Endothelial cell of umbilical vein (primary cell): Measurements from ENCODE around the gene TMEM38A. TPM values are rescaled to one million over a fixed set of nuclear protein-coding genes. Genes with fewer than 3 reads are reported as not detected.

ENCODE experiments used
- BruUV-seq: library from RNA; stranded (reverse); fragments of 400-500 nt; replicated peaks from 2 replicates; lab custom pipeline; 2021; lab: Mats Ljungman, UMichigan
- CTCF ChIA-PET: fragments of 300-600, 350-600 bp; sonication (Branson Sonifier 250); formaldehyde crosslinking; loops from one replicate; lab custom pipeline; 2021; ENCODE audit warnings: antibody characterized with exemption, inconsistent platforms; lab: Charles Lee
- POLR2A ChIA-PET: fragments of 300-600, 350-600 bp; sonication (Branson Sonifier 250); formaldehyde crosslinking; loops from one replicate; lab custom pipeline; 2021; ENCODE audit warnings: antibody characterized with exemption, inconsistent platforms; lab: Charles Lee
- DNase-seq: peaks from one replicate; pipeline ENCODE4 v3.0.0-alpha.2; 2011; ENCODE audit warnings: low read depth, low spot score
- FAIRE-seq: peaks from 2 replicates; lab custom pipeline; 2011; peaks lifted over from hg19 to GRCh38; lab: Jason Lieb, UNC
- H2AFZ ChIP-seq: 2 replicates; pipeline ENCODE4 v1.6.0; 2012; ENCODE audit warnings: low read depth, low read length, control low read depth, inconsistent platforms
- H3K27ac ChIP-seq: 2 replicates; pipeline ENCODE4 v1.5.1; 2011; ENCODE audit warnings: low read depth, mild to moderate bottlenecking, control low read depth, low read length, moderate library complexity; ENCODE audit not compliant: insufficient read depth
- H3K27me3 ChIP-seq, 2 experiments: 2 replicates each; pipeline versions ENCODE4 v1.6.0 to v1.6.1; 2011; ENCODE audit warnings: low read length in 2 of 2, mixed read lengths in 1 of 2; ENCODE audit not compliant: control insufficient read depth in 2 of 2, insufficient read depth in 2 of 2
- H3K36me3 ChIP-seq, 2 experiments: 2 replicates in 1 of 2; 3 replicates in 1 of 2; pipeline ENCODE4 v1.5.1; 2011; ENCODE audit warnings: low read length in 2 of 2, mild to moderate bottlenecking in 1 of 2, moderate library complexity in 1 of 2; ENCODE audit not compliant: control insufficient read depth in 2 of 2, insufficient read depth in 2 of 2; ENCODE audit errors: extremely low read depth in 1 of 2
- H3K4me1 ChIP-seq: 3 replicates; pipeline ENCODE4 v1.5.1; 2011; ENCODE audit warnings: mild to moderate bottlenecking, low read length; ENCODE audit not compliant: control insufficient read depth, insufficient read depth; ENCODE audit errors: extremely low read depth
- H3K4me2 ChIP-seq: 2 replicates; pipeline ENCODE4 v1.6.1; 2011; ENCODE audit warnings: low read length, control low read depth, mixed read lengths; ENCODE audit not compliant: insufficient read depth
- H3K4me3 ChIP-seq, 3 experiments: fragments of 200-600 bp in 1 of 3; sonication (generic), shearing (Covaris generic) in 1 of 3; replicated peaks in 1 of 3; 2 replicates each; pipeline ENCODE4 v1.5.1; 2011 to 2016; ENCODE audit warnings: control low read depth in 3 of 3, low read length in 3 of 3, mild to moderate bottlenecking in 2 of 3, inconsistent platforms in 1 of 3, low read depth in 1 of 3, moderate library complexity in 1 of 3; ENCODE audit not compliant: insufficient read depth in 1 of 3
- H3K79me2 ChIP-seq: 2 replicates; pipeline ENCODE4 v1.6.0; 2012; ENCODE audit warnings: low read length, inconsistent platforms; ENCODE audit not compliant: control insufficient read depth, insufficient read depth
- H3K9ac ChIP-seq: replicated peaks from 2 replicates; pipeline ENCODE3; 2011; ENCODE audit warnings: low read length, control low read depth; ENCODE audit not compliant: insufficient read depth; ENCODE audit errors: extremely low read depth
- H3K9me1 ChIP-seq: replicated peaks from 3 replicates; pipeline ENCODE4 v1.6.0; 2011; ENCODE audit warnings: mild to moderate bottlenecking, low read length; ENCODE audit not compliant: control insufficient read depth, insufficient read depth; ENCODE audit errors: extremely low read depth
- H3K9me3 ChIP-seq: replicated peaks from 2 replicates; pipeline ENCODE4 v1.5.1; 2012; ENCODE audit warnings: low read length, inconsistent platforms; ENCODE audit not compliant: control insufficient read depth, insufficient read depth
- H4K20me1 ChIP-seq: replicated peaks from 2 replicates; pipeline ENCODE3; 2011; ENCODE audit warnings: mild to moderate bottlenecking, low read length; ENCODE audit not compliant: control insufficient read depth, insufficient read depth; ENCODE audit errors: extremely low read depth
- CTCF ChIP-seq, 2 donors: IDR thresholded peaks; 1 replicate in 1 of 2; 2 replicates in 1 of 2; pipeline ENCODE4 v1.5.1; 2011; ENCODE audit warnings: low read length in 2 of 2, mild to moderate bottlenecking in 2 of 2, moderate library complexity in 2 of 2, control low read depth in 1 of 2, inconsistent platforms in 1 of 2, low read depth in 1 of 2; ENCODE audit not compliant: insufficient read depth in 1 of 2; ENCODE audit errors: extremely low read depth in 1 of 2
- EZH2 ChIP-seq: IDR thresholded peaks from 2 replicates; pipeline ENCODE4 v1.6.1; 2012; ENCODE audit warnings: borderline replicate concordance, low read depth, mild to moderate bottlenecking, moderate library complexity, low read length, inconsistent platforms; ENCODE audit not compliant: severe bottlenecking
- FOS ChIP-seq: IDR thresholded peaks from 2 replicates; pipeline ENCODE4 v1.6.1; 2011; ENCODE audit warnings: mild to moderate bottlenecking, low read length, moderate library complexity, borderline replicate concordance; ENCODE audit not compliant: insufficient read depth
- GATA2 ChIP-seq: IDR thresholded peaks from 2 replicates; pipeline ENCODE4 v1.7.0; 2011; ENCODE audit warnings: low read depth, mild to moderate bottlenecking, moderate library complexity, mixed read lengths, low read length; ENCODE audit not compliant: insufficient read length, insufficient read depth
- JUN ChIP-seq: IDR thresholded peaks from 2 replicates; pipeline ENCODE4 v1.6.1; 2011; ENCODE audit warnings: borderline replicate concordance, low read depth; ENCODE audit not compliant: insufficient read length, insufficient read depth
- MAX ChIP-seq: IDR thresholded peaks from 2 replicates; pipeline ENCODE4 v1.6.1; 2011; ENCODE audit not compliant: insufficient read depth, insufficient read length
- MYC ChIP-seq: IDR thresholded peaks from one replicate; pipeline ENCODE4 v1.6.1; 2011; ENCODE audit warnings: mild to moderate bottlenecking, low read depth, low read length
- POLR2A ChIP-seq: IDR thresholded peaks from 2 replicates; pipeline ENCODE4 v1.6.1; 2012; ENCODE audit warnings: low read depth, mild to moderate bottlenecking, control low read depth, low read length
- POLR2AphosphoS5 ChIP-seq: IDR thresholded peaks from 2 replicates; pipeline ENCODE4 v1.6.1; 2012; ENCODE audit warnings: low read depth, mild to moderate bottlenecking, control low read depth, low read length, moderate library complexity; ENCODE audit not compliant: insufficient read depth
- dilution Hi-C: fragments of 300-500 bp; cut with MboI; formaldehyde crosslinking; loops from one replicate; pipeline ENCODE4 v1.15.0; 2019; ENCODE audit warnings: low sequenced_read_pairs; ENCODE audit not compliant: extremely low pct_ligation_motif_present
- intact Hi-C: fragments of 100-400 bp; cut with micrococcal nuclease; formaldehyde crosslinking; loops from one replicate; pipeline ENCODE4 v1.10.0; 2022
- polyA plus RNA-seq, 4 experiments: library from polyadenylated mRNA; depleted of rRNA in 3 of 4; stranded (reverse) in 3 of 4; unstranded in 1 of 4; fragments of >200 nt; gene quantifications; 2 replicates each; pipeline versions ENCODE4 v1.2.1 to v1.2.3, GENCODE V29; 2011 to 2012; ENCODE audit warnings: missing spikeins in 1 of 4
- total RNA-seq: library from RNA; stranded (reverse); gene quantifications from 2 replicates; pipeline ENCODE4 v1.2.3, GENCODE V29; 2021

TMEM38A gene
- total and polyA plus RNA-seq, 2 donors (not counting 3 experiments of a cell fraction or from before 2014, with no cell fraction given), result 1.6 TPM

- Histone ChIP-seq H3K27ac (peak overlapping the region; percentile 1), H3K36me3 (peaks cover 2 to 11% of the 10 kb centered on the region in 2 experiments), H2AFZ (no peak overlapping the region), H3K27me3 (no peaks in the 10 kb centered on the region), H4K20me1 (no peaks in the 10 kb centered on the region), H3K79me2 (peaks cover 74% of the 10 kb centered on the region), H3K4me3 (no peak overlapping the region), H3K9me3 (no peaks in the 10 kb centered on the region), H3K4me2 (no peak overlapping the region), H3K9ac (no peak overlapping the region), H3K4me1 (peaks cover 18% of the 10 kb centered on the region), H3K9me1 (no peaks in the 10 kb centered on the region)
- DNase-seq (peak; percentile 29), FAIRE-seq (no peak)
- TF ChIP-seq CTCF (IDR thresholded peaks at IDR 0.05; ENCODE audit: extremely low read depth in 1 of 2, insufficient read depth in 1 of 2, low read depth in 1 of 2, low read length in 2 of 2) (no peak), GATA2 (no peak), MYC (no peak), POLR2AphosphoS5 (no peak), EZH2 (no peak), POLR2A (no peak), FOS (no peak), MAX (no peak), JUN (no peak)
- POLR2A ChIA-PET, result interaction anchor here (0.6 kb wide), 1 partner anchor 38 kb away, joined by 3 read pairs; no protein-coding TSS in a partner anchor
- dilution Hi-C loops, result no loop called here
- CTCF ChIA-PET, result no interaction called here
- BruUV-seq, result no TSS peak
- intact Hi-C loops, result loop anchor here (5.0 kb wide), 1 partner anchor 98 kb away; no protein-coding TSS in a partner anchor
Measured at GRCh38 chr19:16625163-16625958, 35.6 kb upstream of the TMEM38A start.
